GM03348 (cell line): ENCODE results near the gene THSD4.

Experiments used
- DNase-seq: peaks from one replicate; pipeline ENCODE4 v3.0.0; 2012; ENCODE audit warnings: low spot score

The THSD4 gene

DNA sequence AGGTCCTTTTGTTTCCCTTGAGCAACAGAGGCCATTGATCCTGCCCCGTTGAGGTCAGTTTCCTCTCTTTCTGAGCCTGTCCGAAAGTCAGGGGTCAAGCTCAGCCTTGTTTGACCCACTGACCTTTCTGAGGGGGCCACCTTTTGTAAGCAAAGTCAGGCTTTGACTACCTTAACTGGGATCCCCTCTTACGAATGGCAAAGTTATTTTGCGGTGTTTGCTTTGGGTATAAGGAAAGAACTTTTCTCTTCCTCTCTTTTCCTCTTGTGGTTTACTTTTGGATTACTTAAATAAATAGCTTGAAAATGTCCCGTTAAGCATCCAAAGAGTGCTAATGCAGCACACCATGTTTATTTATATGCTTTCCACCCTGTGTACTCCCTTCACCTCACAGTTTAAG lies 340.6 kb downstream of the THSD4 start:
- no peak for DNase-seq

DNA sequence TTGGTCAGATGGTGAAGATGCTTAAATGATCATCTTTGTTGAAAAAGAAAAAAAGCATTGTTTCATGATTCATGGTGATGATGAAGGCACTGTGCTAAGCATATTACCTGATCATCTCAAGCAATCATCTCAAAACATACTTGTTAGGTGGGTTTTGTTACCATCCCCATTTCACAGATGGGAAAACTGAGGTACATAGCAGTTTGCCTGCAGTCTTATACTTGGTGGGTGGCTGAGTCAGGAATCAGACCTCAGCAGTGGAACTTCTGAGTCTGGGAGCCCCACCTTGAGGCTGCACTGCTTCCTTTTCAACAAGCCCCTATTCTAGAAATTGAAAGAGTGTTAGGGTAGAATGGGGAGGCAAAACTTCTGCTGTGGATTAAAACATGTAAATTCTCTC lies 341.1 kb downstream of the THSD4 start:
- no peak for DNase-seq

DNA sequence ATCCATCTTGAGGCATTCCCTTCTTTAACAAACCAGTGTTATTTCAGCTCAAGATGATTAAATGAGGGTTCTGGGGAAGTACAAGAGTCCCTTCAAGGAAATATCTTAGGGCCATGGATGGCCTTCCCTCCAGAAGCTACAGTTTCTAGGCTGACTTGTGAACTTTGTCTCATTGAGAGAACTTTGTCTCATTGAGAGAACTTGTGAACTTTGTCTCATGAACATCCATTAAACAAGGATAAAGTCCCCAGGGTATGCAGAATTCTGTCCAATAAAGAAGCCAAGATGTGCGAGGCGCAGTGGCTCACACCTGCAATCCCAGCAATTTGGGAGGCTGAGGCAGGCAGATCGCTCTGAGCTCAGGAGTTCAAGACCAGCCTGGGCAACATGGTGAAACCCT lies 341.5 kb downstream of the THSD4 start:
- no peak for DNase-seq

DNA sequence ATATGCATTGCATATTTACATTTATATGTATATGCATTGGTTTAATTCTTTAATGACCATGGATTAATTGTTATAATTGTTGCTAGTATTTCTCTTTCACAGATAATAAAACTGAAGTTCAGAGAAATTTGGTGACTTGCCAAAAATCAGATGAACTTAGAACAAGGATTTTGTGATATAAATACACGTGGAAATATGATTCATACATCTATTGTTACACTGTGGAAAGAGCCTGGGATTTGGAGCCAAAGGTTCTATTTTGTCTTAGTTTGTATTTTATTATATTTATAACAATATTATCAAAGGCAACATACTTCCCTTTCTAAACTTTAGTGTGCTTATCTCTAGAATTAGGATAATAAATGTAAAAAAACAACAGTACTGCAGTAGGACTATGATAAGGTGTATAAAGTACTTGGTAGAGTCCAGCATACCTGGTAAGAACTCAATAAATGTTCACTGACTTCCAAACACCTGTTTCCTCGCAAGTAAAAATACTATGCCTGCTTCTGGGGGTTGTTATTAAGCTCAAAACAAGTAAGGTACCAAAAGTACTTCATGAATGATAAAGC lies 342.9 kb downstream of the THSD4 start:
- no peak for DNase-seq

DNA sequence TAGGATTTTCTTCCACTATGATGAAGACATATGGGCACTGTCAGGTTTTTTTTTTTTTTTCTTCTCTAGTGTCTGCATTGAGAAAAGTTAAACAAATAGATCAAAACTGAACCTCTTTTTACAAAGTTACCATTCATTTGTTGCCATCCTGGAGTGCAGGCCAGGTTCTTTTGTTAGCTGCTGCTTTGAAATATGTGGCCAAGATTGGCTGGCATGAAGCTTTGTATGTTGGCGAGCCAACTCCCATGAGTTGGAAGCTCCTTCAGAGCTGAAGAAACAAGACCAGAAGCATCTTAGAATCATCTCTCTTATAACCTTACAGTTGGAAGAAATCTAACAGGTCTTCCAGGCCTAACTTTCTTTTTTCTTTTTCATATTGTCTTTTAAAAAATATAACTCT lies 346.5 kb downstream of the THSD4 start:
- no peak for DNase-seq

DNA sequence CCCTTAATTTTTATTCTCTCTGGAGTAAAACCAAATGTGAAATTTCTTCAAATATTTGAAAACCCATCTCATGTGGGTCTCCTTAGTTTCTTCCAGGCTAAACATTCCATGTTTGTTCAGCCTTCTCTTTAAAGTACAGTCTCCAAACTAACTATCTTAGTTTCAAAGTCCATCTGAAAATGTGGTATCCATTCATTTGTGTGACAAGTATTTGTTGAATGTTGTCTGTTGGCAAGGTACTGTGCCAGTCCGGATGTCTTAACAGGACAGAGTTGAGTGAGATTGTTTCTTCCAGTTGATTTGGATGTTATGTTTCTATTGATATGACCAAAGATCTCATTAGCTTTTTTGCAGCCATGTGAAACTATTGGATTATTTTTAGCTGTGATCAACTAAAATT lies 347.4 kb downstream of the THSD4 start:
- no peak for DNase-seq

DNA sequence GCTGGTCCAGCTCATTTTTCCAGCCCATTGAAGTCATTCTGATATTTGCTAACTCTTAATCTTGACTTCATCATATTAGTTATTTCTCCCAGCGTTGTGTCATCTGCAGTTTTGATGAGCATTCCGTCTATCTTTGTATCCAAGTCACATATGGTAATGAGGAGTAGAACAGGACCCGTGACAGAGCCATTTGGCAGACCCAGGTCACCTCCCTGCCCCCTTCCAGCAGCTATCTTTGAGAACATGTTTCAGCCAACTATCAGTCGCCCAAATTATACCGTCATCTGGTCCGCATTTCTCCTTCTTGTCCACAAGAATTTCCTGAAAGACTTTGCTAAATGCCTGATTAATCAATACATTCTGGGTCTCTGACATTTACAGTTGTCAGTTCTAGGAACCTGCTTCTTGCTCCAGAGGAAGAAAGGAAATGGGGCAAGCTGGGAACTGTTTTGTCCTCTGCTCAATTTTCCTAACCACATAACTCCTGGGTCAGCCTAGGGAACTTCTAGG lies 347.9 kb downstream of the THSD4 start:
- peak; percentile 14 for DNase-seq

DNA sequence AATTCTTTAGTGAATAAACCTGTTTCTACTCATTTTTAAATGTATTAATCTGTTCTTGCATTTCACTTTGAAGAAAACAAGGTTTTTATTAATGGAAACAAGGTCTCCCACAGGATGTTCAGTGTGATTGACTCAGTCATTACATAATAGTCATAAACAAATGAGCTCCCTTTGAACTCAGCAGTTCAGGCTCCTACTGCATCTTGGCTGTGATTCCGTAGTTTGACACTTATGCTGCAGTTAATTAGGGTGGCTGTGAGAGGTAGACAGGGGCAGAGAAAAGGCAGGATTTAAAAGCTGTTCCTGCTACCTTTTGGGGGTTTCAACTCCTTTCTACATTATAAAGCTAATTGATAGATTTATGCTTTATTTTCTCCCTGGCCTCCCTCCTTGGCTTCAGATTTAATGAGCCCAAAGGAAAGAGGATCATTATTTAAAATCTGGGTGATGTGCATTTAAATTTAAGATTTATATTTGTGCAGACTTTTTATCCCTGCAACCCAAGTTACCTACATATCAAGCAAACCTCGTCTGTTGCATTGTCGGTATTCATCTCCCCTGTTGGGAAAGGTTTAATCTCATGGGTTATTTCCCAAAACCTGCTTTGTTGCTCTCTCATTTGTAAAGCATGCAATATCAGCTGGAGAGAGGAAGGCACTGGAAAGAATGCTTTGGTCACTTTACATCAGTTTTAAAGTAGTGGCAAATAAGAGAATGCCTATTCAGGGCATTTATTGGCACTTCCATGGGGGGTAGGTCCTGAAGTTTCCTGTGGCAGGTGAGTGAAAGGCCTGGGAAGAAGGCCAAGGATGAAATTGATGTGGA lies 350.1 kb downstream of the THSD4 start:
- DNase-seq = no peak

DNA sequence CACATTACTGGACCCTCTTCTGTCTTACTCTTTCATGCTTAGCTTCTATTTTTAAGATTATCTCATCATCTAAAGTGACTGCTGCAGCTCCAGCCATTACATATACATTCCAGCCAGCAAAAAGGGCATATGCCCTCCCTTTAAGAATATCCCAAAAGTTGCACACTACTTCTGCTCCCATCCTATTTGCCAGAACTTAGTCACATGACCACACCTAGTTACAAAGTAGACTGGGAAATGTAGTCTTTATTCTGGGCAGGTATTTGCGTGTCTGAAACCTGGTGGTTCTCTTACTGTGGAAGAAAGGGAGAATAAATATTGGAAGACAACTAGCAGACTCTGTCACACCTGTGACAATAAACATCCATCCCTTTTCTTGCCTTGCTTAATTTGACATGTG lies 353.4 kb downstream of the THSD4 start:
- DNase-seq = no peak

DNA sequence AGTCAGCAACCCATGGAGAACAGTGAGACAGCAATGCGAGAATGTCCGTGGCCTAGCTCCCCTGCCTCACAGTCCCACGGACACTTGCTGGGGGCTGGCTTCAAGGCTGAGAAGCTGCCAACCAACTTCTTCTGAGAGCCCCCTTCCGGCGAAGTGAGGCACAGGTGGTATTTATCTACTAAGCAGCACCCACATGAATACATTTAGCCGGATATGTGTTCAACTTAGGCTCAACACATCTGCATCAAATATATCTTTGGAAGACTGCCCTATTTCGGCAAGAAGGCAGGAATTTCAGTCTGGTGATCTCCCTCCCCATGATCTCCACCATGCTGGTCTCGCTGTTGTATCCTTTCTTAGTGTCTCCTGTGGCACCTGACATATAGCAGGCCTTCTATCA lies 354.1 kb downstream of the THSD4 start:
- DNase-seq = peak; percentile 65

DNA sequence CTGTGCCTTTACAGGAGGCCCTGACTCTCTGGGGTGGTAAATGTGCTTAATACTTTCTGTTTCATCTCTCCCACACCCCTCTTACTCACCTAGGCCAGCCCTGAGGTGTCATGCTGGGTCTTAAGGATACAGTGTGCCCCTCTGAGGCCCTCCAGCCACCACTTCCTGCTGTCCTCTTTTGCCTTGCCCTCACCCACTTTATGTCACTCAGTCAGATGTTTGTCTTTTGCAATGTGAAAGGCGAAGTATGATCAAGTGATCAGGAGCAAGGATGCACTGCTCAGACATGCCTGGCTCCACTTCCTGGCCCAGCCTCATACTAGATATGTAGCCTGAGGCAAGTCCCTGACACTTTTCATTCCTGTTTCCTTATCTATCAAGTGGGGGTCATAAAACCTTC lies 356.1 kb downstream of the THSD4 start:
- DNase-seq = no peak

DNA sequence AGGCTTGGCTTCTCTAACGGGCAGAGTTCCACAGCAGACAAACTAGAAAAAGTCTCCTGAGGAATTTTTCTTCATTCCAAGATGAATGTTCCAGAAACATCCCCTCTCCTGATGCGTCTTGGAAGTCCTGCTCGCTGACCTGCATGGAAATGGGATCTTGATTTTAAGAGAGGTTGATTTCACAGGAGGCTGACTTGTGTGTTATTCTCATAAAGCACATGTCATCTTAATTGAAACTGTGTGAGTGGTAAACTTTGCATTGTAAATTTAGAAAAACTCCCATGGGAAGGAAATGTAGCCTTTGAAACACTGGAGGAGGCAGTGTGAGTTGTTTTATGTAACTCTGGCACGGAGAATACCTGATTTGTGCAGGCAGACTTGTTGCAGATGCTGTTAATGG lies 357.3 kb downstream of the THSD4 start:
- no peak for DNase-seq

DNA sequence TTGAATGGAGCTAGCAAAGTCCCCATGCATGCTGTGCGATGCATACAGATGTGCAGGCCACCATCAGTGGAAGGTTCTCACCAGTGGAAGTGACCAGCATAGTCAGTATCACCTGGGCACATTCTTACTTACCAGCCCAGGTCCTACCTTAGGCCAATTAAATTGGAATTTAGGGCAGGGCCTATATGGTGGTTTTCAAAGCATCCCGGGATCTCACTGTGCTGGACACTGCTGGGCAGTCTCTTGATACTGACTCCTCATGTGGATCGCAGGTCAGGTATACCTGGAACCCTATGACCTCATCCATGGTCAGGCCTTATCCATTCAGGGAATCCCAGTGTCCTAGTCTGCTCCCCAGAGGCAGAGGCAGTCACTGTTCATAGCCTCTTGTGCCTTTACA lies 358.5 kb downstream of the THSD4 start:
- DNase-seq = no peak

DNA sequence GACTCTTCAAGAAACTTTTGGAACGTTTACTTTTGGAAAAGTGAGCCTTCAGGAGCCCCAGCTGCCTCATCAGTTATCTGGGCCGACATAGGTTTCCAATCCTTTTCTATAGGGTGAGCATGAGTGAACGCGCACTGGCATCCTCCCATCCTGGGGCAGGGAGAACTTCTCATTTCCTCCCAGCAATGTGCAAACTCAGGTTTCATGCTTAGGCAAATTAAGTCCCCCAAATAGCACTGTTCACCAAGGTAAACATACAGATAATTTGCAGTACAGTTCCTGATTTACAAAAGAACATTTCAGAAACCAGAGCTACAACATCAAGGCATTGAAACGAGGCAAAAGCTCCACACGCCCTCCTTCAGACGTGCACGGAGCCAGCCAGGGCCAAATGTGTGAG lies 361.6 kb downstream of the THSD4 start:
- DNase-seq = no peak

DNA sequence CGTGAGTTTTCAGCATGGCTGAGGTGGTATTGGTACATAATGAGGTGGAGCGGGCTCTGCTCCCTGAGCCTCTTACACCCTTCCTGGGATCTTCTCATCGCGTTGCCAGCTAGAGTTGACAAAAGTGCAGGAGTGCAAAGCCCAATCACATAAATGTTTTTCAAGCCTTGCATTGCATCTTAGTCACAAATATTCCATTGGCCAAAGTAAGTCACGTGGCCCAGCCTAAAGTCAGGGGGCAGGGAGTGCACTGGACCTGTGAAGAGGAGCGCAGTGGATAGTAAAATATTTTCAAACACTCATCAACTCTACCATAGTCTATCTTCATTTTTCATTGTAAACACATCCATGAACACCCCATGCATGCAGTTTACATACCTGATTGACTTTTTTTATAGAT lies 365.3 kb downstream of the THSD4 start:
- no peak for DNase-seq

DNA sequence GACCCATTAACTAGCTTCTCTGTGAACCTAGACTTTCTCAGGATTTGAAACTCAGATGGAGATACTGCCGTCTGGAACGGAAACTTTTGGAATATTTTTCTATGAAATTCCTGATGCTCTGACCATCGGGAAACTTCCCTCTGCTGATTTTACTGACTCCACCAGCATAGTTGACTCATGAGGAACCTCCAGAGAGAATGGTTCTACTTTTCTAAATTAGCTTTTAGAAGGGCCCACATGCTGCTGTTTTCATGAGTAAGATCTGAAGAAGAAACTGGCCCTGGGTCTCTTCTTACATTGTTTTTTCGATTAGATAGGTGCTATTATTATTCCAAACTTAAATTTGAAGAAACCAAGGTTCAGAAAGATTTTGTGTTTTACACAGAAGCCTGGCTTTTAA lies 368.8 kb downstream of the THSD4 start:
- no peak for DNase-seq

DNA sequence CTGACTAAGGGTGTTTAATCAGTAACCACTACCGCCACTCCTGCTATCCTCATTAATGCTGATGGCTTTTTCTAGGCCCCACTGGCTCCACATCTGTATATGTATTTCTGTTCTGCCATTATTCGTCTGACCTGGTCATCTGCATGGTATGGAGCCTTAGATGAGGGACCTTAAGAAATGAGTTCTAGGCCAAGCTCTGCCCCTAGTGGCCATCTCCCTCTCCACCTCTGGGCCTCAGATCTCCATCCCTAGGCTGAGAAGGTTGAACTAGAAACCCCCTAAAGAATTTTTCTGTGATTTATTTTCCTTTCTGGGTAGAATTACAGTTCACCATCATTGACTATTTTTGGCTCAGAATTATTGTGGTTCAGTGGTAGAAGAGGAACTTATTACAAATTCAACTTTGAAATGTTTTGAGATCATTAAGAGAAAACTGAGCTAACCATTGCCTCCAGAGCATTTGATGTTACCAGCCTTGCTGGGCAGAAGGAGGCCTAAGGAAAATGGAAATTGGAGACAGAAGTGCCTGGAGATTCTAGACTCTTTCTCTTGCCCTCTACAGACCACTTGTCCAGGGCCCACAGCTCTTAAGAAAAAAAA lies 369.9 kb downstream of the THSD4 start:
- DNase-seq = no peak

DNA sequence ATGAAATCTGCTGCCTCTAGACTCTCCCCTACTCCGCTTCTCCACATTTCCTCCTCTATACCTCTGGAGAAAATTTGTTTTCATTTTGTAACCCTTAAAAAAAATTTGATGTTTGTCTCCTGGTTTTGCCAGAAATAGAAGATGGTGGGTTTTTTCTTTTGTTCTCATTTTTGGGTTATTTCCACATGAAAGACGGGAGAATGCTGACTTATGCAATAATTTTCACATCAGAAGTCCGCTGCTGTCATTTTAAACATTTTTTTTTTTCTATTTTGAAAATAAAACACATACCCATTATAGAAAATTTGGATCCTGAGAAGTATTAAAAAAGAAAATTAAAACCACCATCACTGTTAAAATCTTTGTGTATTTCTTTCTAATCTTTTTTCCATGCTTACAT lies 374.3 kb downstream of the THSD4 start:
- DNase-seq = no peak

DNA sequence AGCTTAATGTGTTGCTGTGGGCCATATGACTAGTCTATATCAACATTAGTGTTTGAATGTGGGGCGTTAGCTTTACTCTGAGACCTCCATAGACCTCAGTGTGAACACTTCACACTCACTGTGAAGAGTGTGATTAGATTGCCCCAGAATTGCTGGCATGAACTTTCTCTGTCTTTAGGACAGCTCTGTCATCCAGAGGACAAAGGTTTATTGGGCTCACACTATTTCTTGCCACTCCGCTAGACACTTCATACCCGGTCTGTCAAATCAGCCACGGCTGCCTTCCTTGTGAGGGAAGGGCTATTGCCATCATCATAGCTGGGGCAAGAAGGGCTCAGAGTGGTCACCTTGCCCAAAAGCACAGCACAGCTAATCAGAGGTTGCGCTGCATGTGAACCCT lies 378.3 kb downstream of the THSD4 start:
- DNase-seq = no peak

DNA sequence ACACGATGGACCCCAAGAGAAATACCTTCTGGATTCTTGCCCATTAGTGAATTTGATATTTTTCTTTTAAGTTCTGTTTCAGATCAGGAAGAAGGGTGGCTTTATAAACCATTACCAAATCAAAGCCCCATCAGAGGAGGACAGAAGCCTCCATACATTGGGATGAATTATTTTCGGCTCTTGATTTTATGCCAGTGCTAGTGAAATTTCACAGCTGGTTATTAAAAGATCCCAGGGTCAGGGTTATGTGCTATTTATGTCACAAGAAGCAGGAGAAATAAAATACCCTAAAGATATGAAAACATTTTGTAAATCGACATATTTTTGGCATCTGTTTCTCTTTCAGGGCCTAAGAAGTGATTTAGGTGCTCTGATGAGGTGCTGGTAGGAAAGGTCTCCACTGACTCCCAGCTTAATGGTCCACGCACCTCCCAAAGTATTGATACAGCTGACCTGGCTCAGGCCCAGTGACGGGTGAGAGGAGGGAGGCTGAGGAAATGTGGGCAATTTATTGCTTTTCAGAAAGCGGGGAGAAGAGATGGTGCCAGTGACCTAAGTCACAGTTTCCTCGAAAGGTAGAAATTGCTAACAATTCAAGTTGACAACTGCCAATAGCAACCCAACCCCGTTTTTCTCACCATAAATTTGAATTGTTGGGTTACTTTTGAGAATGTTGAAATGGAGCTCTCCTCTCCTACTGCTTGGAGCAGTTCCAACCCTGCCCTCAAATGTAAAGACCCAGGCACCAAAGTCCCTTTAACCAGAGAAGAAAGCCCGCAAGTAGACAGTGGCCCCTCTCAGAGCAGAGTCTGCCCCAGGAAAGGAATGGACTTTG lies 379.5 kb downstream of the THSD4 start:
- DNase-seq = no peak

DNA sequence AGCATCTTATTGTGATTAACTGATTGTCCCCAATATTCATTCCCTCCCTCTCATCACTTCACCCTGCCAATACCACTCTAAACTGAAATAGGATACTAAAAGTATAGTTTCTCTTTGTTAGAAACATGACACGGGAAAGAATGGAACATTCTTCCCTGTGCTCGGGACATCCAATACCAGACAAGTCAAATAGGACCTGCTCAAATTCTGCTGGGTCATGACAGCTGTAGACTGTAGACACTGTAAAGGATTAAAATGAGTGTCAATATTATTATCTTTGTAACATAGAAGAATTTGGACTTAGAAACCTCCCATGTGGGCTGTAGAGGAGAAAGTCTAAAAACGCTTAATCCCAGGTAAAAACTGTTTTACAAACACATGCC lies 380.1 kb downstream of the THSD4 start:
- DNase-seq = no peak

DNA sequence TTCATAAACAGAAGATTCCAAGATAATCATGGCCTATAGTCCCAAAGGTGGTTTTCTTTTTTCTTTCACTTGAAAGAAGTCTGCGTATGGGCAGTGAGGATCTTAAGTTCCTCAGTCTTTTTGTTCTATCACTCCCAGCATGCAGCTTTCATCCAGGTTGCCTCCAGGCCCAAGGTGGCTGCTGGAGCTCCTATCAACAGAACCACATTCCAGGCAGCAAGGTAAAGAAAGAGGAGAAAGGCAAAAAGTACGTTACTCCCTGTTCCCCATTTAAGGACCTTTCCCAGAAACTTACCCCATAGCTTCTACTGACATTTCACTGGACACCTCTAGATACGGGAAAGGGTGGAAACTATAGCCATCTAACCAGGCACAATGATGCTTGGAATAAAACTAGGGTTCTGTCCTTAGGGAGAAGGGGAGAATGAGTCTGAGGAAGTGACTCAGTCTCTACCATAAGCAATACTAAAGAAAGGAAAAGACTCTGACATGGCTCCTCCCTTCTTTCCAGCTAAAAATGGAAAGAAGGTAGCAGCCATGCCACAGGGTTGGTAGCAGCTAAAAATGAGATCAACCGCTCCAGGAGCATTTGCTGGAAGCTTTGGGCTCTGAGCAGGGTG lies 381.2 kb downstream of the THSD4 start:
- peak; percentile 54 for DNase-seq
